Spinal cord (tissue), 10 donors: ENCODE measurements around the gene DGAT2. TPM values are rescaled to one million over a fixed set of nuclear protein-coding genes. Genes with fewer than 3 reads are reported as not detected.

ENCODE experiments used
- DNase-seq, 6 donors: peaks; one replicate each; pipeline versions ENCODE4 v3.0.0 to v3.0.0-alpha.2; 2013 to 2015; ENCODE audit warnings: low spot score in 6 of 6, low read depth in 4 of 6
- H3K27ac ChIP-seq: one replicate; pipeline ENCODE4 v1.5.1; 2013; ENCODE audit warnings: low read depth, low read length, control low read depth
- H3K27me3 ChIP-seq: one replicate; pipeline ENCODE4 v1.6.1; 2013; ENCODE audit warnings: low read length; ENCODE audit not compliant: control insufficient read depth, insufficient read depth
- H3K36me3 ChIP-seq: one replicate; pipeline ENCODE4 v1.6.1; 2013; ENCODE audit warnings: low read length; ENCODE audit not compliant: control insufficient read depth, insufficient read depth
- H3K4me1 ChIP-seq: one replicate; pipeline ENCODE4 v1.6.1; 2013; ENCODE audit warnings: low read length; ENCODE audit not compliant: control insufficient read depth, insufficient read depth
- H3K4me3 ChIP-seq: one replicate; pipeline ENCODE4 v1.5.1; 2013; ENCODE audit warnings: low read depth, low read length, control low read depth
- H3K9me3 ChIP-seq: one replicate; pipeline ENCODE4 v1.6.1; 2013; ENCODE audit warnings: low read length; ENCODE audit not compliant: control insufficient read depth, insufficient read depth
- WGBS: methylation state at CpG from one replicate; pipeline ENCODE4 v1.1.5; 2013; ENCODE audit warnings: missing lambda C conversion rate; ENCODE audit not compliant: insufficient coverage; 5-methylcytosine and 5-hydroxymethylcytosine counted together
- polyA plus RNA-seq, 2 donors: library from polyadenylated mRNA; unstranded; fragments of 120-200 nt; gene quantifications; one replicate each; pipeline ENCODE4 v1.2.1, GENCODE V29; 2013; ENCODE audit not compliant: insufficient read length in 2 of 2
- total RNA-seq, 2 donors: library from RNA; depleted of rRNA in 1 of 2; stranded (reverse); fragments of 120-200 nt in 1 of 2; fragments of >200 nt in 1 of 2; gene quantifications; one replicate each; pipeline versions ENCODE4 v1.2.3 to v1.2.4, GENCODE V29; 2013 to 2014
- donor health status: healthy.

DGAT2 gene
- total and polyA plus RNA-seq, 4 donors: 5.1 to 6.4 (median 5.5) TPM

DNA sequence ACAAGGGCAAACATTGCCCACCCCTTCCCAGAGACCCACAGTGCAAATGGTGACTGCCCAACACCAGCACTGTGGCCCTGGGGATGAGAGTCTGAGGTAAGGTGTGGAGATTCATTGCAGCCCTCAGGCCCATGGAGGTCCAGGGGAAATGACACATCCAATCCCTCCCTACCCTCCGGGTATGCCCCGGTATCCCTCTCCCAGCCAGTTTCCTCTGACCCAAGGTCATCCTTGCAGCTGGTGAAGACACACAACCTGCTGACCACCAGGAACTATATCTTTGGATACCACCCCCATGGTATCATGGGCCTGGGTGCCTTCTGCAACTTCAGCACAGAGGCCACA lies 27.5 kb downstream of the DGAT2 start:
- WGBS: 96% methylated on average over 2 of the region's 2 CpGs
- Histone ChIP-seq H3K4me1 (peaks cover 15% of the 10 kb centered on the region), H3K27ac (no peak overlapping the region), H3K36me3 (peaks cover 8% of the 10 kb centered on the region), H3K9me3 (no peaks in the 10 kb centered on the region), H3K27me3 (no peaks in the 10 kb centered on the region), H3K4me3 (no peak overlapping the region)
- no peak for DNase-seq

GRCh38 chr11:75797116-75797515 lies 28.5 kb downstream of the DGAT2 start:
- WGBS: 90% methylated on average over 7 of the region's 8 CpGs
- H3K9me3 ChIP-seq: no peaks in the 10 kb centered on the region
- no peaks in the 10 kb centered on the region for H3K27me3 ChIP-seq
- no peak for DNase-seq
- peaks cover 9% of the 10 kb centered on the region for H3K36me3 ChIP-seq
- H3K27ac ChIP-seq: no peak overlapping the region
- H3K4me1 ChIP-seq: peaks cover 17% of the 10 kb centered on the region
- no peak overlapping the region for H3K4me3 ChIP-seq

DNA sequence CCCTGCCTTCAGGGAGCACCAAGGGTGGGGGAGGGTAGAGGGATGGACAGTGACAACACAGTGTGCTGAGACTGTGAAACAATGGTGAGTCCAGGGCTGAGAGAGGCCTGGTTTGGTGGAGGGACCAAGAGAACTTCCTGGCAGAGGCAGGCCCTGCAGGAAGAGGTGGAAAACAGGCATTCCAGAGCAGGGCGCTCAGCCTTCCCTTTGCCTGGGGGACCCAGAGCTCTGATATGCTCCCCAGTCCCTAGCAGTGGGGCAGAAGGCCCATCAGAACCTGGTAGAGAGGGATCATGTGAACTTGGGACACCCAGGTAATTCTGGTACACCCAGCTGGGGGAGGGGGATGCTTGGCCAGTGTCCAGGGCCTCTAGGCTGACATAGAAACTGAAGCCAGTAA lies 29.2 kb downstream of the DGAT2 start:
- Histone ChIP-seq H3K27ac (no peak overlapping the region), H3K4me1 (peaks cover 20% of the 10 kb centered on the region), H3K4me3 (no peak overlapping the region), H3K27me3 (no peaks in the 10 kb centered on the region), H3K36me3 (peaks cover 11% of the 10 kb centered on the region), H3K9me3 (no peaks in the 10 kb centered on the region)
- WGBS: 100% methylated on average over 1 of the region's 1 CpG
- DNase-seq: no peak

DNA sequence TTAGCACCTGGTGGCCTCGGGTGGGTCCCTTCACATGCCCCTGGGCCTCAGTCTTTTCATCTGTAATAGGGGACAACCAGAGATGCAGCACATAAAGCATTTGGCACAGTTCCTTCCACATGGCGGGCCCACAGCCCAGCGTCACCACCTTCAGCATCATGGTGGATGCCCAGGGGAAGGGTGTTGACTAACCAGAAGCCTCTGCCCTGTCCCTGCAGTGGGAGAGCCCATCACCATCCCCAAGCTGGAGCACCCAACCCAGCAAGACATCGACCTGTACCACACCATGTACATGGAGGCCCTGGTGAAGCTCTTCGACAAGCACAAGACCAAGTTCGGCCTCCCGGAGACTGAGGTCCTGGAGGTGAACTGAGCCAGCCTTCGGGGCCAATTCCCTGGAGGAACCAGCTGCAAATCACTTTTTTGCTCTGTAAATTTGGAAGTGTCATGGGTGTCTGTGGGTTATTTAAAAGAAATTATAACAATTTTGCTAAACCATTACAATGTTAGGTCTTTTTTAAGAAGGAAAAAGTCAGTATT lies 31.6 kb downstream of the DGAT2 start:
- 93% methylated on average over 6 of the region's 8 CpGs for WGBS
- DNase-seq: no peak
- Histone ChIP-seq H3K4me1 (peaks cover 8% of the 10 kb centered on the region), H3K9me3 (no peaks in the 10 kb centered on the region), H3K36me3 (peaks cover 11% of the 10 kb centered on the region), H3K27me3 (no peaks in the 10 kb centered on the region), H3K27ac (no peak overlapping the region), H3K4me3 (no peak overlapping the region)

- Histone ChIP-seq H3K4me1 (peaks cover 8% of the 10 kb centered on the region), H3K27ac (no peak overlapping the region), H3K36me3 (peaks cover 11% of the 10 kb centered on the region), H3K9me3 (no peaks in the 10 kb centered on the region), H3K4me3 (no peak overlapping the region), H3K27me3 (no peaks in the 10 kb centered on the region)
- 80% methylated on average over 2 of the region's 6 CpGs for WGBS
- no peak for DNase-seq
Measured at GRCh38 chr11:75800728-75801361, 32.3 kb downstream of the DGAT2 start.

DNA sequence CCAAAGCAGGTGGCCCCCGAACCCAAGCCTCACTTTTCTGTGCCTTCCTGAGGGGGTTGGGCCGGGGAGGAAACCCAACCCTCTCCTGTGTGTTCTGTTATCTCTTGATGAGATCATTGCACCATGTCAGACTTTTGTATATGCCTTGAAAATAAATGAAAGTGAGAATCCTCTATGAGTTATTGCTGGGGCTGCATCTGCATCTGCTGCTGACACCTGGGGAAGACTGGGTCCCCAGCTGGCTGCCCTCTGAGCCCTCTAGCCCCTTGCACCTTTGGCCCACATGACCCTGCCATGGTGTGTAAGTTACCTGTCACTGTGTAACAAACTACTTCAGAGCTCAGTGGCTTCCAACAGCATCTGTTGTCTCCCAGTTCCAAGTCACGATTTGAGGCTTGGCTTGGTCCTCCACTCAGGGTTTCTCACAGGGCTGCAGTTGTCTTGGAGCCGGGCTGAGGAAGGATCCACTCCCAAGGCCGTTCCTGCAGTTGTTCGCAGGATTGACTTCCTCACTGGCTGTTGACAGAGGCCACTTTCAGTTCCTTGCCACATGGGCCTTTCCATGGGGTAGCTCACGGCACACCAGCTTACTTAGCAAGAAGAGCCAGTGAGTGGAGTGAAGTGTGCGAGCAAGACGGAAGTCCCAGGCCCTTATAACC lies 32.9 kb downstream of the DGAT2 start:
- Histone ChIP-seq H3K4me3 (no peak overlapping the region), H3K27ac (no peak overlapping the region), H3K4me1 (peaks cover 8% of the 10 kb centered on the region), H3K9me3 (no peaks in the 10 kb centered on the region), H3K27me3 (no peaks in the 10 kb centered on the region), H3K36me3 (peaks cover 11% of the 10 kb centered on the region)
- WGBS: 68% methylated on average over 7 of the region's 9 CpGs
- no peak for DNase-seq

DNA sequence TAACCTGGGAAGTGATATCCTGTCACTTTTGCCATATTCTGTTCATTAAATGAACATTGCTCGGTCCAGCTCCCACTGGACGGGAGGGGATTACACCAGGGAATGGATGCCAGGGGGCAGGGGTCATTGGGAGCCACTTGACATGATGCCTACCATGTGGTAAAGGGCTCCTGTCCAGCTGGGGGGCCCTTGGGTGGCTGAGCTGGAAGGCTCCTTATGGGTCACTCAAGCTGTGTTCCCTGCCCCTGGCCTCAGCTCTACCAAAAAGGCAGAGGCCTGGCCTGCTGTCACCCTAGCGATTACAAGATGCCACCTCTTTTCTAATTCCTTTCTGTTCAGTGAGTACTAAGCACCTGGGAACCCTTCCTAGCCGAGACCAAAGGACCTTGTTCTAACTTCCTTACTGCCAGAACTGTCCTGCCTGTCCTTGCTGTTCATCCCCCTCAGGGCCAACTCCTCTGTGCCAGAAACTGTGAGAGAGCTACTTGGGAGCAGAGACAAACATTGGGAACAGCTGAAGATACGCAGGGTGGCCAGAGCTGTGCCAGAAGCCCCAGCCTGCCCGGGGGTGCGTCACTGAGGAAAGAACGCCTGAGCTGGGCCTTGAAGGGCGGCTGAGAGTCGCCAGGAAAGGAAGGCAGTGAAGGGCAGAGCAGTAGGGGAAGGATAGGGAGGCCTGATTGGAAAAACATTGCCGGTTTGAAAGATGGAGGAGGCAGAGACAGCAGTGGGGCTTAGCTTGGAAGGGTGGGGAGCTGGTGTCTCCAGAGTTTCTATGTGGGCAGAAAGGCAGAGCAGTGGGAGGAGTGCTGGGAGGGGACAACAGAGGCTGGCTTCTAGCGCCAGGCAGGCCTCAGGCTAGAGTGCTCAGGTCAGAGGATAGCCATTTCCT lies 33.7 kb downstream of the DGAT2 start:
- H3K4me1 ChIP-seq: peaks cover 8% of the 10 kb centered on the region
- H3K27ac ChIP-seq: no peak overlapping the region
- H3K27me3 ChIP-seq: no peaks in the 10 kb centered on the region
- no peaks in the 10 kb centered on the region for H3K9me3 ChIP-seq
- H3K4me3 ChIP-seq: no peak overlapping the region
- H3K36me3 ChIP-seq: peaks cover 9% of the 10 kb centered on the region
- 91% methylated on average over 12 of the region's 12 CpGs for WGBS
- no peak for DNase-seq

DNA sequence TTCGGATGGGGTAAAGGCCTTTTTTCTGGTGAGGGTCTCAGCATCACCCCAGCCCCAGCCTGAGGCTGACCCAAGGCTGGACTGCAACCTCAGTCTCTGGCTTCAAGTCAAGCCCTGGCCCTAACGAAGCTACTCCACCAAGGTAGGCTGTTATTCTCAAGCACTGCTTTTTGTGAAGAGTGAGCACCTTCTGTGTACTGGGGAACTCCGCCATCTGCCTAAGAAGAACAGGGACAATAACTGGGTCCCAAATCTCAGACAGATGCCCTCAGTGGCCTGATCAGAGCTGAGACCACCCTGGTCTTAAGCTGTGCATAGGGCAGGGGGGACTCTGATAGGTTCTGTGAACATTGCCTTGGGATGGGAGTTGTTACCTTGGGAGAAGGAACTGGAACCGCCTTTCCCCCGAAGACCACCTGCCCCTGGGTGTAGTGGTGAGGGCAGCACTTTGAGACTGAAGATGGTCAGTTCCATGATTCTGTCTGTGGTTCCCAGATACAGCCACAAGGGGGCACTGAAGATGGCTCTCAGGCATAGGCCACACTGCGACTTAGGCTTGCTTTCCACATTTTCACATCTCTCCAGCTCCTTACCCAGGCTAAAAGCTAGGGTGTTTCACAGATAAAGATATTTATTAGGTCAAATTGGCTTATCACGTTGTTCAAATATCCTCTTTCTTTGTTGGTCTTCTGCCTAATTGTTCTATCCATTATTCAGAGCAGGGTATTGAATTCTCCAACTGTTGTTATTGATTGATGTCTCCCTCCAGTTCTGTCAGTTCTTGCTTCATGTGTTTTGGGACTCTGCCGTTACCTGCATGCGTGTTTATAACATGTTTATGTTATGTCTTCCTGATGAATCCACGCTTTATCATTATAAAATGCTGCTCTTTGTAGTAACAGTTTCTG lies 34.6 kb downstream of the DGAT2 start:
- Histone ChIP-seq H3K4me1 (peaks cover 8% of the 10 kb centered on the region), H3K27me3 (no peaks in the 10 kb centered on the region), H3K36me3 (peaks cover 5% of the 10 kb centered on the region), H3K27ac (no peak overlapping the region), H3K9me3 (no peaks in the 10 kb centered on the region), H3K4me3 (no peak overlapping the region)
- peak; percentile 49 to 92 (median 65) for DNase-seq
- WGBS: 50% methylated on average over 5 of the region's 10 CpGs

- no peak overlapping the region for H3K4me3 ChIP-seq
- WGBS: 54% methylated on average over 2 of the region's 2 CpGs
- no peaks in the 10 kb centered on the region for H3K27me3 ChIP-seq
- no peak for DNase-seq
- no peaks in the 10 kb centered on the region for H3K9me3 ChIP-seq
- H3K27ac ChIP-seq: no peak overlapping the region
- no peaks in the 10 kb centered on the region for H3K36me3 ChIP-seq
- peaks cover 4% of the 10 kb centered on the region for H3K4me1 ChIP-seq
Measured at GRCh38 chr11:75809111-75809510, 40.5 kb downstream of the DGAT2 start.
